MCF 10A (cell line): ENCODE measurements around the gene NDUFS6. TPM values are rescaled to one million over a fixed set of nuclear protein-coding genes. Genes with fewer than 3 reads are reported as not detected.

Experiments
- BruUV-seq: library from RNA; stranded (reverse); fragments of 400-500 nt; replicated peaks from 2 replicates; lab custom pipeline; 2021; lab: Mats Ljungman, UMichigan
- CTCF ChIA-PET: fragments of 300-600 bp; sonication (Branson Sonifier 250); formaldehyde crosslinking; extraction: SDS; loops from one replicate; lab custom pipeline; 2021; ENCODE audit warnings: antibody characterized with exemption, inconsistent platforms; lab: Yijun Ruan, JAX
- POLR2A ChIA-PET: fragments of 300-600, 350-650 bp; sonication (Branson Sonifier 250); formaldehyde crosslinking; extraction: SDS; loops from one replicate; lab custom pipeline; 2020; ENCODE audit warnings: antibody characterized with exemption, inconsistent platforms; lab: Yijun Ruan, JAX
- DNase-seq: peaks from one replicate; pipeline ENCODE4 v3.0.0-alpha.2; 2018; ENCODE audit not compliant: unreplicated experiment
- H3K27ac Mint-ChIP-seq: one replicate; pipeline ENCODE4 v1.8.0; 2022; ENCODE audit warnings: mild to moderate bottlenecking, low read depth, mixed read lengths; ENCODE audit not compliant: unreplicated experiment
- H3K27me3 Mint-ChIP-seq: one replicate; pipeline ENCODE4 v1.8.0; 2022; ENCODE audit warnings: mixed read lengths; ENCODE audit not compliant: insufficient read depth, unreplicated experiment
- H3K36me3 Mint-ChIP-seq: one replicate; pipeline ENCODE4 v1.8.0; 2022; ENCODE audit warnings: mild to moderate bottlenecking, moderate library complexity, mixed read lengths; ENCODE audit not compliant: insufficient read depth, unreplicated experiment
- H3K4me1 Mint-ChIP-seq: one replicate; pipeline ENCODE4 v1.8.0; 2022; ENCODE audit warnings: mixed read lengths; ENCODE audit not compliant: insufficient read depth, unreplicated experiment
- H3K4me3 Mint-ChIP-seq: one replicate; pipeline ENCODE4 v1.8.0; 2022; ENCODE audit warnings: mild to moderate bottlenecking, moderate library complexity, mixed read lengths; ENCODE audit not compliant: unreplicated experiment
- H3K9me3 Mint-ChIP-seq: one replicate; pipeline ENCODE4 v1.8.0; 2022; ENCODE audit warnings: mixed read lengths; ENCODE audit not compliant: unreplicated experiment
- intact Hi-C: fragments of 100-400 bp; cut with micrococcal nuclease; formaldehyde crosslinking; loops from 2 replicates; pipeline ENCODE4 v1.14.1; 2022
- total RNA-seq: library from RNA; stranded (reverse); gene quantifications from 2 replicates; pipeline ENCODE4 v1.2.3, GENCODE V29; 2022
- TF ChIP-seq, protein P1 (sequence below): fragments of 200-600 bp; IDR thresholded peaks from one replicate; pipeline ENCODE4 v1.8.0; 2022; ENCODE audit warnings: antibody characterized with exemption, mild to moderate bottlenecking; ENCODE audit not compliant: unreplicated experiment

Gene NDUFS6
- total RNA-seq, 1 experiment from 2014 or later = 65.6 TPM

DNA sequence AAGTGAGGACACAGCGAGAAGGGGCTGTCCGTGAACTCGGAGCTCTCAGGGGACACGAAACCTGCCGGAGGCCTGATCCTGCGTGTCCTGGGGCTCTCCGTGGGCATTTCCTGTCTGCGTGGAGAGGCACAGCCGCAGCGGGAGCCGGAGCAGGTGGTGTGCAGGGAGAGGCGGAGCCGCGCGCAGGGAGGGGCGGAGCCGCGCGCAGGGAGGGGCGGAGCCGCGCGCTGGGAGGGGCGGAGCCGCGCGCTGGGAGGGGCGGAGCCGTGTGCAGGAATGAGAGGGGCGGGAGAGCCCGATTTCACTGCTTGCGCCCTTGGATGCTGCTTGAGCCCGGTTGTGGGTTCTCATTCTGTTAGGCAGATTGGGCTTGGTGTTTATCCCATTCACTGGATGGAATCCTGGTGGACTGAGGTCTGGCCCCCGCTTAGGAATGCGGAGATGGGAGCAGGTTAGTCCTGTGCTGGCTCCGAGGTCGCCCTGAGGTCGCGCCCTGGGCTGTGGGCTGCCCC, 26.7 kb downstream of the NDUFS6 start:
- H3K27ac Mint-ChIP-seq = no peak overlapping the region
- H3K36me3 Mint-ChIP-seq = peaks cover 10% of the 10 kb centered on the region
- POLR2A ChIA-PET = interaction anchor here (0.7 kb wide), 1 partner anchor 14 kb away, joined by 3 read pairs; no protein-coding TSS in a partner anchor
- H3K4me3 Mint-ChIP-seq = no peak overlapping the region
- intact Hi-C loops = no loop called here
- no peaks in the 10 kb centered on the region for H3K4me1 Mint-ChIP-seq
- BruUV-seq = no TSS peak
- CTCF ChIA-PET = no interaction called here
- no peaks in the 10 kb centered on the region for H3K27me3 Mint-ChIP-seq
- H3K9me3 Mint-ChIP-seq = no peaks in the 10 kb centered on the region
- TF ChIP-seq, protein P1, sequence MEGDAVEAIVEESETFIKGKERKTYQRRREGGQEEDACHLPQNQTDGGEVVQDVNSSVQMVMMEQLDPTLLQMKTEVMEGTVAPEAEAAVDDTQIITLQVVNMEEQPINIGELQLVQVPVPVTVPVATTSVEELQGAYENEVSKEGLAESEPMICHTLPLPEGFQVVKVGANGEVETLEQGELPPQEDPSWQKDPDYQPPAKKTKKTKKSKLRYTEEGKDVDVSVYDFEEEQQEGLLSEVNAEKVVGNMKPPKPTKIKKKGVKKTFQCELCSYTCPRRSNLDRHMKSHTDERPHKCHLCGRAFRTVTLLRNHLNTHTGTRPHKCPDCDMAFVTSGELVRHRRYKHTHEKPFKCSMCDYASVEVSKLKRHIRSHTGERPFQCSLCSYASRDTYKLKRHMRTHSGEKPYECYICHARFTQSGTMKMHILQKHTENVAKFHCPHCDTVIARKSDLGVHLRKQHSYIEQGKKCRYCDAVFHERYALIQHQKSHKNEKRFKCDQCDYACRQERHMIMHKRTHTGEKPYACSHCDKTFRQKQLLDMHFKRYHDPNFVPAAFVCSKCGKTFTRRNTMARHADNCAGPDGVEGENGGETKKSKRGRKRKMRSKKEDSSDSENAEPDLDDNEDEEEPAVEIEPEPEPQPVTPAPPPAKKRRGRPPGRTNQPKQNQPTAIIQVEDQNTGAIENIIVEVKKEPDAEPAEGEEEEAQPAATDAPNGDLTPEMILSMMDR = no peak
- no peak for DNase-seq

- Mint-ChIP-seq H3K4me3 (no peak overlapping the region), H3K27ac (no peak overlapping the region), H3K4me1 (no peaks in the 10 kb centered on the region), H3K9me3 (no peaks in the 10 kb centered on the region), H3K36me3 (no peaks in the 10 kb centered on the region), H3K27me3 (peaks cover 12% of the 10 kb centered on the region)
- ChIA-PET CTCF (no interaction called here), POLR2A (no interaction called here)
- intact Hi-C loops = no loop called here
- no peak for DNase-seq
- no TSS peak for BruUV-seq
- TF ChIP-seq, protein P1 = no peak
Observed at GRCh38 chr5:1830571-1831228, 29.5 kb downstream of the NDUFS6 start.

- H3K4me1 Mint-ChIP-seq = no peaks in the 10 kb centered on the region
- H3K27me3 Mint-ChIP-seq = peaks cover 12% of the 10 kb centered on the region
- POLR2A ChIA-PET = interaction anchor here (0.6 kb wide), 1 partner anchor 919 kb away, joined by 3 read pairs; no protein-coding TSS in a partner anchor
- no peak overlapping the region for H3K4me3 Mint-ChIP-seq
- TF ChIP-seq, protein P1 = no peak
- CTCF ChIA-PET = no interaction called here
- no peak for DNase-seq
- no TSS peak for BruUV-seq
- H3K27ac Mint-ChIP-seq = no peak overlapping the region
- no peaks in the 10 kb centered on the region for H3K36me3 Mint-ChIP-seq
- H3K9me3 Mint-ChIP-seq = no peaks in the 10 kb centered on the region
- intact Hi-C loops = no loop called here
Observed at GRCh38 chr5:1831257-1831656, 30.1 kb downstream of the NDUFS6 start.

- POLR2A ChIA-PET = interaction anchor here (0.6 kb wide), 1 partner anchor 918 kb away, joined by 3 read pairs; no protein-coding TSS in a partner anchor
- DNase-seq = no peak
- CTCF ChIA-PET = interaction anchor here (1.2 kb wide), 1 partner anchor 11 kb away, joined by 3 read pairs; no protein-coding TSS in a partner anchor
- H3K4me3 Mint-ChIP-seq = no peak overlapping the region
- TF ChIP-seq, protein P1 = no peak
- no peaks in the 10 kb centered on the region for H3K4me1 Mint-ChIP-seq
- no TSS peak for BruUV-seq
- intact Hi-C loops = no loop called here
- no peaks in the 10 kb centered on the region for H3K9me3 Mint-ChIP-seq
- H3K27ac Mint-ChIP-seq = no peak overlapping the region
- no peaks in the 10 kb centered on the region for H3K36me3 Mint-ChIP-seq
- peaks cover 12% of the 10 kb centered on the region for H3K27me3 Mint-ChIP-seq
Observed at GRCh38 chr5:1831677-1832313, 30.6 kb downstream of the NDUFS6 start.
